DMS53 (cell line): ENCODE measurements around the gene MIPOL1.

Experiments
- DNase-seq: peaks from one replicate; lab custom pipeline; 2025; lab: John Stamatoyannopoulos, UW

Gene MIPOL1

GRCh38 chr14:37587131-37587803, 389.5 kb downstream of the MIPOL1 start:
- DNase-seq = peak; percentile 34

GRCh38 chr14:37587881-37588666, 390.3 kb downstream of the MIPOL1 start:
- peak; percentile 80 for DNase-seq

- peak; percentile 67 for DNase-seq
Observed at GRCh38 chr14:37588667-37588955, 390.9 kb downstream of the MIPOL1 start.

- peak; percentile 52 for DNase-seq
Observed at GRCh38 chr14:37588956-37589714, 391.4 kb downstream of the MIPOL1 start.

- peak; percentile 46 for DNase-seq
Observed at GRCh38 chr14:37589715-37590427, 392.1 kb downstream of the MIPOL1 start.

- peak; percentile 47 for DNase-seq
Observed at GRCh38 chr14:37590428-37591139, 392.8 kb downstream of the MIPOL1 start.

- peak; percentile 67 for DNase-seq
Observed at GRCh38 chr14:37591311-37591940, 393.7 kb downstream of the MIPOL1 start.

GRCh38 chr14:37591941-37592481, 394.3 kb downstream of the MIPOL1 start:
- peak; percentile 76 for DNase-seq

- DNase-seq = peak; percentile 63
Observed at GRCh38 chr14:37592482-37593408, 395.0 kb downstream of the MIPOL1 start.

- DNase-seq = no peak
Observed at GRCh38 chr14:37593511-37594237, 395.9 kb downstream of the MIPOL1 start.

GRCh38 chr14:37594238-37594970, 396.7 kb downstream of the MIPOL1 start:
- DNase-seq = peak; percentile 90

GRCh38 chr14:37594971-37595808, 397.5 kb downstream of the MIPOL1 start, which contains the start of the genes FOXA1 and TTC6:
FOXA1 (minus strand) TSS chr14:37595249; CDS start chr14:37594972, 277 bp downstream.
TTC6 (plus strand) TSS chr14:37595629; CDS start chr14:37622065, 26,436 bp downstream.
- peak; percentile 92 for DNase-seq

- DNase-seq = peak; percentile 96
Observed at GRCh38 chr14:37595809-37596621, 398.3 kb downstream of the MIPOL1 start.

- peak; percentile 55 for DNase-seq
Observed at GRCh38 chr14:37596790-37597472, 399.2 kb downstream of the MIPOL1 start.

- DNase-seq = peak; percentile 86
Observed at GRCh38 chr14:37597538-37597913, 399.8 kb downstream of the MIPOL1 start.
